Measurements from ENCODE around the gene G6PC3.
A peak's percentile ranks its signal among the peaks of the same experiment; 100 is the strongest.

The G6PC3 gene

DNA sequence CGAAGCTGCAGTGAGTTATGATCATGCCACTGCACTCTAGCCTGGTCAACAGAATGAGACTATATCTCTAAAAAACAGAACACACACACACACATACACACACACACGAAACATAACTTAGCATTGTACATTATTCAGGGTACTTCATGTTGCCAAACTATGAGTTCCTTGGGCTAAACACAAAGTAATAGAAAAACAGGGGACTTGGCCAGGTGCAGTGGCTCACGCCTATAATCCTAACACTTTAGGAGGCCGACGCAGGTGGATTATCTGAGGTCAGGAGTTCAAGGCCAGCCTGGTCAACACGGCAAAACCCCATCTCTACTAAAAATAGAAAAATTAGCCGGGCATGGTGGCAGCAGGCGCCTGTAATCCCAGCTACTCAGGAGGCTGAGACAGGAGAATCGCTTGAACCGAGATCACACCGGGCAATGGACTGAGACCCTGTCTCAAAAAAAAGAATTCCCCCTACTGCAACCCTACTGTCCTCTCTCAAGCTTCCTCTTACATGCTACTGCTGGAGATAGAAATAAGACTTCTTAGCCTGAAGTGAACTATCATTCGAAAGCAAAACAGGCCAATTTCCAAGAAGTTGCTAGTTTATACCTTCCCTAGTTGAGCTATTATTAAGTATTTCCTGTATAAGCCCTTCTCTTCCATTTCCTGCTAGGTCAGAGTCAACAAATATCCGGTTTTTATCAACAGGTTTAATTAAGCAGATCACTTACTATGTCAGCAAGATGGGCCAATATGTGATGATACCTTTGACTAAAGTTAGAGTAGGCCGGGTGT is 11.2 kb upstream of the G6PC3 start:
- no peak for DNase-seq (ENCODE audit: low read depth in 2 of 3, low spot score in 2 of 3)

DNA sequence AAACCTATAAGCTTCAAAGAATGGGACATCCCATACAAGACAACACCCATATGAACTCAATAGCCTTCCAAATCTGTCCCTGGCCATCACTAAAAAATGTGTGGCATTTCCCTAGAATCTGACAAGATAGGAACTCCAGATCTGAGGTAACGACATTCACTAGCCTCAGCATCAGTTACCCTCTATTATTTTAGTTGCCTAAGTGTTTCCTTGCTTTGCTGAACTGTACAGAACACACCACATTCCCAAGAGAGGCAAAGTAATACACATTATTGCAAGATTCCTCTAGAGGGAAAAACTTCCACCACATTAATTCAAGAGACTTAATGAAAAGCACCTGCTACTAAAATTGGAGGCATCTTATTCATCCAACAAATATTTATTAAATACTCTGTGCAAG is 9.1 kb upstream of the G6PC3 start:
- no peak for DNase-seq (ENCODE audit: low read depth in 2 of 3, low spot score in 2 of 3)

DNA sequence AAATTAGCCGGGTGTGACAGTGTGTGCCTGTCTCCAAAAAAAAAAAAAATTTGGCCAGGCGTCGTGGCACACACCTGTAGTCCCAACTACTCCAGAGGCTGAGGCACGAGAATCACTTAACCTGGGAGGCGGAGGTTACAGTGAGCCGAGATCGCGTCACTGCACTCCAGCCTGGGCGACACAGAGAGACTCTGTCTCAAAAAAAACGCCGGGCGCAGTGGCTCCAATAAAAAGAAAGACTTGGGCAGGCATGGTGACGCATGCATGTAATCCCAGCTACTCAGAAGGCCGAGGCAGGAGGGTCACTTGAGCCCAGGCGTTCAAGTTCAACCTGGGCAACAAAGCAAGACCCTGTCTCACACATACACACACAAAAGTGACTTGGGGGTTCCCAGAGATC is 7.7 kb upstream of the G6PC3 start:
- no peak for DNase-seq (ENCODE audit: low read depth in 2 of 3, low spot score in 2 of 3)

DNA sequence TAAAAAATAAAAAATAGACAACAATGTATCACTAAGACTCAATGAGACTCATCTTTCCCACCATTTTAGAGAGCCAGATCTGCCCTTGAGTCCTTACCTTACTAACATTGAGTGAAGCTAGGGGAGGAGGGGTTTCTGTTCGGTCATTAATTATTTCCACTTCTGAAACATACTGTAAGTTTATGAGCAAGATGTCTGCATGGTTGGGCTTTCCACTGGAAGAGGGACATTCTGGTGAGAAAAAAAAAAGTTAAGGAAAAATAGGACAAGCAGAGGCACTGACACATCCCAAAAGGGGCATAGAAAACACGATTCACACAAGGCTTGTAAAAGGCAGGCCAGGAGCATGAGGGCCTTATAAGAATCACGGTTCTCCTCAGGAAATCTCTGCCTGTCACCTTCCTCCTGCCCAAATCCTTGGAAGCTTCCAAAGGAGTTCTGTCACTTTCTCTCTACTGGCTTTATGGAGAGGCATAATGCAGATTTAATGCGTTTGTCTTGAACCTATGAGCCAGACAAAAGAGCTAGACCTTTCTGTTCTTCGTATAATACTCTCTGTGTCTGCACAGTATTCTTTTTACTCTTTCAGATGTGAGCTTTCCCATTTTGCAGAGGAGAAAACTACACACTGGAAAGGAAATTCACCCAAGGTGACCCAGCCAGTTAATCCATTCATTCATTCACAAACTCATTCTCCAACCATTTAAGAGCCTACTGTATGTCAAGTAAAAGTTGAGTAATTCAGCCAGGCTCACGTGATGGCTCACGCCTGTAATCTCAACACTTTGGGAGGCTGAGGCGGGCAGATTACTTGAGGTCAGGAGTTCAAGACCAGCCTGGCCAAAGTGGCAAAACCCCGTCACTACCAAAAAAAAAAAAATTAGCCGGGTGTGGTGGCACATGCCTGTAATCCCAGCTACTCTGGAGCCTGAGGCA is 6.6 kb upstream of the G6PC3 start:
- DNase-seq (ENCODE audit: low read depth in 2 of 3, low spot score in 2 of 3): no peak

DNA sequence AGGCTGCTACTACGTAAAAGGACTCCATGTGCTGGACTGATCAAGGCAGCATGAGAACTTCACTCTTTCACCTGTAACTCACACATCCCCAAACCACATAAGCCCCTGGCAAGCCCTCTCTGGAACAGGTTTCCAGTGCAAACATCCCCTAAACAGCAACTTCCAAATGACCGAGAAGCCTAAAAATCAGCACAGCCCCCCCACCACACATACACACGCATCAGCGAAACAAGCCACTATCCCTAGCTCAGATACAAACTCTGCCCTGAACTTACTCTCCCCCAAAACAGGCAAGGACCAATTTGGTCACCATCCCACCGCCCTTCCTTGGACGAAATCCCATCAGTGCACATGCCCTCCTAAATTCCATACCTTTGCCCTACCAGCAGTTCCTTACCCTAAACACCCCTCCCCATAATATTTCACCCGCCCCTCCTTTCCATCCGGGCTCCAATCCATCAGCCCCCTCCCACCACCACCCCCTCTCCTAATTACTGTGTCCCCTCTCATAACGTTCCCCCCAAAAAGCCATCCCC is 4.8 kb upstream of the G6PC3 start:
- DNase-seq (ENCODE audit: low read depth in 2 of 3, low spot score in 2 of 3): no peak

DNA sequence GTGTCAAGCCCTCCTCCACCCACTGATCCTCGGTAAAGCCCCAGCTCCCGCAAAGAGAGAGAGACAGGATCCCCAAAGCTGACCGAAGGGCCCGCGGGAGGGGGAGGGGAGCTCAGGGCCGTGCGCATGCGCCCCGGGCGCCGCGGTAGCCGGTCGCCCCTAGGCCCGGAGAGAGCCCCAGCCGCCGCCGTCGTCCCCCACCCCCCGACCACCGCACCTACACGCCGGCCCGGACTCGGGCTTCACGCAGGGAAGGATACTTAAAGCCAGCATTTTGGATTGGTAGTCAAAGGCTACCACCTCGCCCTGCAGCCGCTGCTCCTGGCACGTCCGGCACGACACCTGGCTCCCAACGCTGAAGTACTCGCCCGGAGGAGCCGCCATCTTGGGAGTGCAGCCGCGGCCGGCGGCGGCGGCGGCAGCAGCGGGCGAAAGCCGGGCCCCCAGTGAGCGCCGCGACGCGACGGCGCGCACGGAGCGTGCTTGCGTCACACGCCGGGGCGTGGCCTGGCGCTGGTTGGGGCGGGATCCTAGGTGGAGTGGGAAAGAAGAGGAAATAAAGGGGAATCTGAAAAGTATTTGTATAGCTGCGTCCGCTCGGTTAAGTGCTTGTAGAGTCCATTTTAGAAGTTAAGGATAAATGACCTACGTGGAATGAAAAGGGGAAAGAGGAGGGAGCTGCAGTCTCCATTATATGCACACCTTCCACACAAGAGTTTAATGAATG is 4.2 kb upstream of the G6PC3 start, which contains the start of gene LSM12:
Gene LSM12, minus strand, starts transcription at position 468 of the 727 bp plus-strand sequence. Its CDS starts 84 bp downstream, at position 384.
- peak; percentile 74 to 89 (median 83) for DNase-seq (ENCODE audit: low read depth in 2 of 3, low spot score in 2 of 3)

DNA sequence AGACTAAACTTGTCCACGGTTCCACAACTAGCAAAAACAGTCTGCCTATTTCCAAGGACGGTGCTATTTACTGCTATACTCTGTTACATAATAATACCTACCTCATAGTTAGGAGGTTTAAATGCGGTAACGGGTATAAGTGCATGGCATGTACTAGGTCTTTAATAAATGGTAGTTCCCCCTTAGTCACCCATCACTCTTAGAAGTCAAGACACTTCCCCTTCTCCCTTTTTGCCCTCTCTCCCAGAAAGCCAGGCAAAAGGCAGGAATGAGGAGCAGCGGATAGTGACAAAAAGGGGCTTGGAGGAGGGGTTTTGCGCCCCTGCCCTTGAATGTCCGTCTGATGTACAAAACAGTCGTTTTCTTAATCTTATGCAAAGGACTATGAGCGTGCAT is 3.0 kb upstream of the G6PC3 start:
- no peak for DNase-seq (ENCODE audit: low read depth in 2 of 3, low spot score in 2 of 3)

DNA sequence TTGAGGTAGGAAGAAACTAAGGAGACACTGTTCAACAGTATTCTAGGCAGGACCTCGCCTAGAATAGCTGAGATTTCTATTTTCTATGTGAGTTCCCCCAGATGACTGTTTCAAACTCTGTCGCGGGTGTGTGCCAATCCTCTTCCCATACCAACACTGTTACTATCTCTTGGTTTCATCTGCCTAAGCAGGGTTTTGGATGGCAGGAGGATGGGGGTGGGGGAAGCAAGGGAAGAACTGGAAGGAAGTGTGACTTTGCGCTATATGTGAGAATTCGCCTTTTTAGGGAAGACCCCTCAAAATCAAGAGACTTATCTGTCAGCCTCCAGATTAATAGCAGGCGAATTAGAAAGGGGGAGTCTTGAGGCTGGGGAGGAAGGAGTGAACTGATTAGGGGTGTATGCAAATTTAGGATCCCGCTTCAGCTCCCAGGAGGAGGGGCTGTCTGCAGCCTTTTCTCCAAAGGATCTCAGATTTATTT is 521 bp upstream of the G6PC3 start:
- no peak for DNase-seq (ENCODE audit: low read depth in 2 of 3, low spot score in 2 of 3)

DNA sequence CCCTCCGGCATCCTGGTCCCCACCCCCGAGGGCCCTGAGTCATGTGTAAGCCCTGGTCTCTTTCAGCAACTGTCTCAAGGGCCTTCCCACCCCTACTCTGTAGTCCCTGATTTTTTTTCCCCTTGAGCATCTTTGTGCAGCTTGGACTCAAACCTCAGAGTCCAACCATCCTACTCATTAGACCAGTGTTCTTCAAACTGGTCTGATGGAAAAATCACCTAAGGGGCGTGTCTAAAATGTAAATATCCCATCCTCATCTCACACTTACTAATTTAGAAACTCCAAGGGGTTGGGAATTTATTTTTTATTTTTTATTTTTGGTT is 624 bp downstream of the G6PC3 start:
- DNase-seq (ENCODE audit: low read depth in 2 of 3, low spot score in 2 of 3): no peak

DNA sequence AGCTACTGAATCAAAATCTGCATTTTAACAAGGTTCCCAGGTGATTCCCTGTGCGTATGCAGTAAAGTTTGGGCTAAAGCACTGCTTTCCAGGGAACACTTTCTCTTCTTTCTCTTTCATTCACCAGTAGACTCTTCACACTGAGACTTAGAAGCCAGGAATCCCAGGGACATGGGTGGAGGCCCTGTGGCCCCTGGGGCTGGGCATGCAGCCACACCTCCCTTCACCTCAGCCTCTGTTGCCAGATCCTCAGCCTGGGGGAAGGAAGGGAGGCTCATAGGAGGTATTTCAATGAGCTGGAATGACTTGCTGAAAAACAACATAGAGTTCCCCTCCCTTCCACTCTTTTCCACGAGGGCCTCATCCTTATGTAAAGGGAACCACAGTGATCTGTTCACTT is 1.2 kb downstream of the G6PC3 start:
- no peak for DNase-seq (ENCODE audit: low read depth in 2 of 3, low spot score in 2 of 3)

DNA sequence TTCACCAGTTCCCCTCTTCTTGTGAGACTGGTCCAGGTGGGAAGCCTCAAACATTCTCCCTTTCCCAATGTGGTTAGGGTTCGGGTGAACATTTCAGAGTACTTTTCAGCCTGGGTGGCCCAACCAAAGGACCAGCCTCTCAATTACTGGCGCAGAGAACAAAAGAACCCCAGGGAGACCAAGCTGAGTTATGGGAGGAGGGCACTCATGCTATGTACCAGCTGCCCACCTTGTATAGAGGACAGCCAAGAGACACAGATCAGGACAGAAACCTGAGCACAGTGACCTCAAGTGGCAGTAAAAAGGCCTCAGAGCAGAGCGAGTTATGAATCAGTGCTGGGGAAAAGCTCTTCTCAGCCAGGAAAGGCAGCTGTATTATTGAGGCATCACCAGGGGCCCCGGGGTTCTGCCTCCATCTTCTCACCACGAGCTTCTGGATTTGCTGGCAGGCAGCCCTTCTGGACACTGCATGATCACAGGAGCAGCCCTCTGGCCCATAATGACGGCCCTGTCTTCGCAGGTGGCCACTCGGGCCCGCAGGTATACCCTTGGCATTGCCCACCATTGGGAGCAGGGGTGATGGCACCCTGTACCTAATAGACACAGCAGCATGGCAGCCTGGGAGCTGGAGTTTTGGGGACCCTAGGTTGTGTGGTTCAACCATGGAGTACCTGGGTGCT is 3.8 kb downstream of the G6PC3 start:
- DNase-seq (ENCODE audit: low read depth in 2 of 3, low spot score in 2 of 3): no peak

DNA sequence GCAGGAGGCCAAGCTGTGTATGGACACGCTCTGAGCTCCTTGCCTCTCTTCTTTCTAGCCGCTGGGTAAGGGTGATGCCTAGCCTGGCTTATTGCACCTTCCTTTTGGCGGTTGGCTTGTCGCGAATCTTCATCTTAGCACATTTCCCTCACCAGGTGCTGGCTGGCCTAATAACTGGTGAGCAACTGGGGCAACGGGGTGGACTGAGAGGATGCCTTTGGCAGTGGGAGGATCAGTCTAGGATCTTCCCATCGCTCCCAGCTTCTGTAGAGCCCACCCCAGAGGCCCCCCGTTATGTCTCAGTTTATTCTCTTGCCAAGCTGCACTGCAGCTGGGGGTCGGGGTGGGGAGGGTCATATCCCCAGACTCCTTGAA is 4.4 kb downstream of the G6PC3 start:
- DNase-seq (ENCODE audit: low read depth in 2 of 3, low spot score in 2 of 3): no peak

DNA sequence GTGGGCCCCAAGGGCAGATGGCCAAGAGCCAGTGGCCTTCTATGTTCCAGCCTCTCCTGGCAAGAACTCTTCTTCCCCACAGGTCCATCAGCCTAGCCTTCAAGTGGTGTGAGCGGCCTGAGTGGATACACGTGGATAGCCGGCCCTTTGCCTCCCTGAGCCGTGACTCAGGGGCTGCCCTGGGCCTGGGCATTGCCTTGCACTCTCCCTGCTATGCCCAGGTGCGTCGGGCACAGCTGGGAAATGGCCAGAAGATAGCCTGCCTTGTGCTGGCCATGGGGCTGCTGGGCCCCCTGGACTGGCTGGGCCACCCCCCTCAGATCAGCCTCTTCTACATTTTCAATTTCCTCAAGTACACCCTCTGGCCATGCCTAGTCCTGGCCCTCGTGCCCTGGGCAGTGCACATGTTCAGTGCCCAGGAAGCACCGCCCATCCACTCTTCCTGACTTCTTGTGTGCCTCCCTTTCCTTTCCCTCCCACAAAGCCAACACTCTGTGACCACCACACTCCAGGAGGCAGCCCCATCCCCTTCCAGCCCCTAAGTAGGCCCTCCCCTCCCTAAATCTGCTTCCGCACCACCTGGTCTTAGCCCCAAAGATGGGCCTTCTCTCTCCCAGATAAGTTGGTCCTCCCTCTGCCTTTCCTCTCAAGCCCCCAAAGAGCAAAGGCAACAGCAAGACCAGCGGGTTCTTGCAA is 5.2 kb downstream of the G6PC3 start:
- DNase-seq (ENCODE audit: low read depth in 2 of 3, low spot score in 2 of 3): no peak

DNA sequence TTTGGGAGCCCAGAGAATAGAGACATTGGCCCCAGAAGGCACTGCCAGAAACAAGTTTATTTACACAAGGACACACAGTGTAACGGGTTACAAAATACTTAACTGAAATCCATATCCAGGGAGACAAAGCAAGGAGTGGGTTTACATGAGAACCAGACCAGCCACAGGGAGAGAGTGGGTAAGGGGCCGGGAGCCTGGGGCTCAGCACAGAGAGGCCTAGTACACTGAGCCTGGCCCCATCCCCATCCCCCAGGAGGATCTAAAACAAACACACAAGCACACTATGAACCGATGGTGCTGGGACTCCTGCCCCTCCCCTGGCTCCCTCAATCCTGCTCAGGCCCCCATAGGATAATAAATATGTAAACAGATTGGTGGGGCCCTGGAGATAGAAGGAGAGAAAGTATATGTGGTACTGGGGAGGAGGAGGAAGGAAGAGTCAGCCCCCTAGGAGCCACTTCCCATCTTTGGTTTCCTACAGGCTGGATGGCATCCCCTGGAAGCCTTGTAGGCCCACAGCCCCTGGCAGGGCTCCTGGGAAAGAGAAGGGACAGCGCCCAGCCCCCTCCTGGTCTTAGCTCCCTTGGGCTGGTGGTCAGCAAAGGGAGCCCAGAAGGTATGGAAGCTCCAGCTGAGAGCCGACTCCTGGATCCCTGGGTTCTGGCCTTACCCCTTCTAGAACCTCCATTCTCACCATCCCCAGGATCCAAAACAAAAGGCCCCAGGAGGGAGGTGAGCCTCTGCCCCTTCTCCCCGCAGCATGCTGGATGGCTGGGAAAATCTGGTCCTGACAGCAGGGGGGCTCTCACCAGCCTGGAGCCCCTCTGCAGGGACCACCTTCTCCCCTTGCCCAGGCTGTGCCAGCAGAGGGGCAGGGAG is 6.4 kb downstream of the G6PC3 start:
- DNase-seq (ENCODE audit: low read depth in 2 of 3, low spot score in 2 of 3): no peak

DNA sequence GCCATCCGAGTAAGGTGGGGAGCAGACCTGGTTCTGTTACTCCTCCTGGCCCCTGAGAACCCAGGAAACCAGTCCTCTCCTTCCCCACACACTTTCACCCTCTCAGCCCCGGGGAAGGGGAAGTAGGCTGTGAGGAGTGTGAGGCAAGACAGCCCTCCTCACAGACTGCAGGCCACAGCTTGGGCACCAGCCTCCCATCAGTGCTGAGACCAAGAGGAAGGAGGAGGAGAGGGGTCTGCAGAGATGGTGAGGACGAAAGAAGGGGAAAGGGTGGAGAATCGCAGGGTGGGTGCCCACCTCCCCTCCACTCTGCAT is 7.0 kb downstream of the G6PC3 start:
- DNase-seq (ENCODE audit: low read depth in 2 of 3, low spot score in 2 of 3): no peak

DNA sequence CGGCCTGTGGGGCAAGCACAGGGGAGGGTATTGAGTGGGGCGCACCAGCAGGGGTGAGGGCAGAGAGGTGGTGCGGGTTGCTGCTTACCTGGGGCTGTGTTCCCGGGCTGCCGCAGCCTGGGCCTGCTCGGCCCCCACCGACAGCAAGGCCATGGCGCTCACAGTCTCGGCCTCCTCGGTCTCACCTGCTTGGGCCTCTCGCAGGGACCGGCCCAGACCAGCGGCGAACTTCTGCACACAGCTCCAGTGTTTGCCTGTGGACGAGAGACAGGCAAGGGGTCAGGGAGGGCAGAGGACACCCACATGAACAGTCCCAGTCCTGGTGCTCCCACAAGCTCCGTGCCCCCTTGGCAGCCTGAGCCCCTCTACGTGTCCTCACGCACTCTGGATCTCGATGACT is 7.9 kb downstream of the G6PC3 start:
- DNase-seq (ENCODE audit: low read depth in 2 of 3, low spot score in 2 of 3): no peak

DNA sequence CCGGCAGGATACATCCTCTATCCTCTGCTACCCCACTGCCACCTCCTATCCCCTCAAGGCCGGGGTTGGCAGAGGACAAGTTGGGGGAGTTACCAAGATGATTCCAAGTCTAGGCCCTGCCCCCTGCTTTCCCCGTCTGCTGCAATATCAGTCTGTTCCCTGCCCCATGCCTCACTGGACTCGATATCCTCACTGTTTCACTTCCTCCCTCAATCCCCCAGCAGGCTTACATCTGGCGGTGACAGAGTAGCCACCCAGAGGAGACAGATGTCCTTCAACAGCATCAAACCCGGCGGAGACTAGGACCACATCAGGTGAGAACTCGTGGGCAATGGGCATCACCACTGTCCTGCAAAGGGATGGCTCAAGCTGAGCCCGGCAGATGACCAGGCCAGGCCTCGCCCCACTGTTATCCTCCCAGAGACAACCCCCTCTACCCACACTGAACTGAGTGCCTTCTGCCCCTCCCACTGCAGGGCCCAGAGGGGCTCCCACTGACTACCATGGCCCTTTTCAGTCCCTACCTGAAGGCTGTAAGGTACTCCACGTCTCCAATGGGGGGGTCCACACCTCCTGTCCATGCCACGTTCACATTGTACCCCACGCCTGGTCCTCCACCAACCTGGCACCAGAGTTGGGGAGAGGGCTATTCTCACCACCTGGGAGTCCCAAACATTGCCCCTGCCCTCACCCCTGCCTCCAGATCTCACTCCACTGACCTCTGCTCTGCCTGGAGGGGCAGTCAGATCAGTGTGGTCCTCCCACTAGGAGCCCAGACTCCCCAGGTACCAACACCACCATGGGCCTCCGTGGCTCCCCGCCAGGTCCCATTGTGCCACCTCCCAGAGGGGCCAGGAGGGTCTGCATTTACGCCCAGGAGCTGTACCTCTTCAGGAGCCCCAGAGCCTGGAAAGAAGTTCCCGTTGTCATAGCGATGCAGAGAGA is 9.6 kb downstream of the G6PC3 start:
- DNase-seq (ENCODE audit: low read depth in 2 of 3, low spot score in 2 of 3): no peak

DNA sequence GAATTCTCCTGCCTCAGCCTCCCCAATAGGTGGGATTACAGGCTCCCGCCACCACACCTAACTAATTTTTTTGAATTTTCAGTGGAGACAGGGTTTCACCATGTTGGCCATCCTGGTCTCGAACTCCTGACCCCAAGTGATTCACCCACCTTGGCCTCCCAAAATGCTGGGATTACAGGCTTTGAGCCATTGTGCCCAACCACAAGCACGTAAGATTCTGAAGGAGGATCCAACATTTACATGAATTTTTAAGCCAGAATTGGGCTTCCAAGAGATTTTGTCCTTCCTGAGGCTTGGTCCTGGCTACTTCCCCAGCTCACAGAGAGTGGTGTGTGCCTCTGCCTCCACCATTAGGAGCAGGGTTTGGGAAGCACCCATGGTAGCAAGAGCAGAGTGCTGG is 11.1 kb downstream of the G6PC3 start:
- no peak for DNase-seq (ENCODE audit: low read depth in 2 of 3, low spot score in 2 of 3)
